ENCODE data around the gene SAMMSON. TPM values are rescaled to one million over a fixed set of nuclear protein-coding genes. Genes with fewer than 3 reads are reported as not detected.

The SAMMSON gene
- total and polyA plus RNA-seq, 2 of the 4 experiments (the other 2 are of a cell fraction), result not detected

DNA sequence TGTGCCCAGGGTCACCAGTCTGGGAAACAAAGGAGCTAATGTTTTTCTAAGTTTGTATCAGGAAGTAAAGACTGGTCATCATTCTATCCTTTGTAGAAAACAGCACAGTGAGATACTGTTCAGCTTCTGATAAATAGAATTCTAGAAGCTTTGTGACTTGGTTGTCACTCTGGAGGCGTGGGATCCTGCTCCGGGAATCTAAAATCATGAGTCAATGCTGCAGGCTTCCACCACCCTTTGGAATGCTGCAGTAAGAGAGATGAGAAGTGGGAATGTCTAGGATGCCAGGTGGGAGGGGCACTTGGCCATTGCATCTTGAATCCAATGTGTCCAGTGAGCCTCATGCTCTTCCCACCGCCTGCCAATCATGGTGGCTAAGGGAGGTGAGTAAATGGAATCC is 40.9 kb downstream of the SAMMSON start:
- Histone ChIP-seq H3K56ac (ENCODE audit: extremely low read depth, insufficient read depth, low read length) (no peak overlapping the region), H3K36me3 (ENCODE audit: control insufficient read depth, insufficient read depth, low read length) (no peaks in the 10 kb centered on the region), H2AK5ac (ENCODE audit: low read depth, low read length) (no peak overlapping the region), H3K27me3 (ENCODE audit: control insufficient read depth, insufficient read depth, low read length) (no peaks in the 10 kb centered on the region; the same call in 1 of the 2 replicates), H3K27ac (ENCODE audit: insufficient read depth, low read length) (no peak overlapping the region), H2BK15ac (ENCODE audit: low read depth, low read length) (no peak overlapping the region), H4K8ac (ENCODE audit: low read depth in 2 of 2, low read length in 2 of 2) (no peak overlapping the region), H2AFZ (replicated peaks; ENCODE audit: low read length, poor library complexity) (no peak overlapping the region), H3K4me2 (ENCODE audit: low read depth, low read length) (no peak overlapping the region), H3K4me3 (ENCODE audit: insufficient read depth, low read depth, low read length) (no peak overlapping the region), H3K9me1 (ENCODE audit: insufficient read depth, low read length) (no peaks in the 10 kb centered on the region), H3K18ac (ENCODE audit: low read depth, low read length) (no peak overlapping the region), H4K91ac (ENCODE audit: insufficient read depth, low read depth, low read length) (no peak overlapping the region), H3K9ac (ENCODE audit: low read depth, low read length) (no peak overlapping the region), H3K4me1 (ENCODE audit: control insufficient read depth, insufficient read depth, low read length) (no peaks in the 10 kb centered on the region), H3K14ac (replicated peaks; ENCODE audit: low read depth, low read length) (no peak overlapping the region), H2BK20ac (ENCODE audit: low read depth, low read length) (no peak overlapping the region), H3K79me1 (ENCODE audit: low read depth in 1 of 2, low read length in 2 of 2) (no peaks in the 10 kb centered on the region), H2BK5ac (ENCODE audit: low read depth, low read length, poor library complexity, severe bottlenecking) (no peak overlapping the region), H3K9me3 (ENCODE audit: control insufficient read depth, insufficient read depth, low read length) (no peaks in the 10 kb centered on the region), H4K5ac (ENCODE audit: low read depth, low read length) (no peak overlapping the region), H2AK9ac (replicated peaks; ENCODE audit: low read depth, low read length, poor library complexity) (no peak overlapping the region), H2BK120ac (ENCODE audit: low read depth, low read length) (no peak overlapping the region), H3K4ac (ENCODE audit: low read depth, low read length) (no peak overlapping the region), H3K23ac (ENCODE audit: low read depth, low read length) (no peak overlapping the region), H4K20me1 (ENCODE audit: insufficient read depth, low read length) (no peaks in the 10 kb centered on the region)
- BruUV-seq (replicated peaks), result no TSS peak
- ChIA-PET CTCF (no interaction called here), POLR2A (ENCODE audit: unreplicated experiment) (no interaction called here)
- intact Hi-C loops (cut with micrococcal nuclease) (no loop called here), in situ Hi-C loops (cut with MboI; ENCODE audit: low sequenced_read_pairs) (no loop called here), dilution Hi-C loops (cut with HindIII; ENCODE audit: low sequenced_read_pairs, unreplicated experiment) (no loop called here)
- TF ChIP-seq RCOR1 (IDR thresholded peaks at IDR 0.05; ENCODE audit: insufficient replicate concordance, low read length), result no peak
- TF ChIP-seq CEBPB (IDR thresholded peaks at IDR 0.05; ENCODE audit: low read depth, low read length), result no peak
- TF ChIP-seq MAZ (IDR thresholded peaks at IDR 0.05; ENCODE audit: borderline replicate concordance, low read depth, low read length), result no peak
- TF ChIP-seq CHD1 (IDR thresholded peaks at IDR 0.05; ENCODE audit: low read depth, low read length), result no peak
- no peak for TF ChIP-seq POLR2A (IDR thresholded peaks at IDR 0.05; ENCODE audit: low read depth, low read length)
- TF ChIP-seq, protein P1, sequence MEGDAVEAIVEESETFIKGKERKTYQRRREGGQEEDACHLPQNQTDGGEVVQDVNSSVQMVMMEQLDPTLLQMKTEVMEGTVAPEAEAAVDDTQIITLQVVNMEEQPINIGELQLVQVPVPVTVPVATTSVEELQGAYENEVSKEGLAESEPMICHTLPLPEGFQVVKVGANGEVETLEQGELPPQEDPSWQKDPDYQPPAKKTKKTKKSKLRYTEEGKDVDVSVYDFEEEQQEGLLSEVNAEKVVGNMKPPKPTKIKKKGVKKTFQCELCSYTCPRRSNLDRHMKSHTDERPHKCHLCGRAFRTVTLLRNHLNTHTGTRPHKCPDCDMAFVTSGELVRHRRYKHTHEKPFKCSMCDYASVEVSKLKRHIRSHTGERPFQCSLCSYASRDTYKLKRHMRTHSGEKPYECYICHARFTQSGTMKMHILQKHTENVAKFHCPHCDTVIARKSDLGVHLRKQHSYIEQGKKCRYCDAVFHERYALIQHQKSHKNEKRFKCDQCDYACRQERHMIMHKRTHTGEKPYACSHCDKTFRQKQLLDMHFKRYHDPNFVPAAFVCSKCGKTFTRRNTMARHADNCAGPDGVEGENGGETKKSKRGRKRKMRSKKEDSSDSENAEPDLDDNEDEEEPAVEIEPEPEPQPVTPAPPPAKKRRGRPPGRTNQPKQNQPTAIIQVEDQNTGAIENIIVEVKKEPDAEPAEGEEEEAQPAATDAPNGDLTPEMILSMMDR (conservative IDR thresholded peaks at IDR 0.05; ENCODE audit: low read depth, low read length), result no peak
- TF ChIP-seq BHLHE40 (IDR thresholded peaks at IDR 0.05; ENCODE audit: low read depth, low read length), result no peak
- no peak for TF ChIP-seq MXI1 (IDR thresholded peaks at IDR 0.05; ENCODE audit: borderline replicate concordance, low read depth, low read length)
- no peak for TF ChIP-seq MAFK (IDR thresholded peaks at IDR 0.05; ENCODE audit: low read depth, low read length)
- TF ChIP-seq, protein P2, sequence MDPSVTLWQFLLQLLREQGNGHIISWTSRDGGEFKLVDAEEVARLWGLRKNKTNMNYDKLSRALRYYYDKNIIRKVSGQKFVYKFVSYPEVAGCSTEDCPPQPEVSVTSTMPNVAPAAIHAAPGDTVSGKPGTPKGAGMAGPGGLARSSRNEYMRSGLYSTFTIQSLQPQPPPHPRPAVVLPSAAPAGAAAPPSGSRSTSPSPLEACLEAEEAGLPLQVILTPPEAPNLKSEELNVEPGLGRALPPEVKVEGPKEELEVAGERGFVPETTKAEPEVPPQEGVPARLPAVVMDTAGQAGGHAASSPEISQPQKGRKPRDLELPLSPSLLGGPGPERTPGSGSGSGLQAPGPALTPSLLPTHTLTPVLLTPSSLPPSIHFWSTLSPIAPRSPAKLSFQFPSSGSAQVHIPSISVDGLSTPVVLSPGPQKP (IDR thresholded peaks at IDR 0.05; ENCODE audit: borderline replicate concordance, low read depth, low read length), result no peak
- no peak for TF ChIP-seq RAD21 (IDR thresholded peaks at IDR 0.05; ENCODE audit: low read length)
- no peak for TF ChIP-seq RFX5 (IDR thresholded peaks at IDR 0.05; ENCODE audit: low read depth, low read length)
- no peak for TF ChIP-seq SMC3 (IDR thresholded peaks at IDR 0.05; ENCODE audit: low read depth, low read length)
- TF ChIP-seq FOS (IDR thresholded peaks at IDR 0.05; ENCODE audit: low read depth, low read length), result no peak
- no peak for TF ChIP-seq NFE2L2 (IDR thresholded peaks at IDR 0.05; ENCODE audit: low read depth, low read length)
- WGBS, 2 experiments (ENCODE audit: extremely low coverage in 2 of 2, insufficient read length in 1 of 2), result no CpG with 5 or more reads among the region's 3 CpGs
- no peak for DNase-seq
- no peak for ATAC-seq (ENCODE audit: low read depth)
